Fibroblast of skin of left biceps (primary cell): ENCODE data around the gene VPS37C.

Source experiments
- DNase-seq, 2 experiments: peaks; one replicate each; pipeline ENCODE4 v3.0.0-alpha.2; 2013; ENCODE audit warnings: low read depth in 2 of 2

Gene VPS37C

GRCh38 chr11:61154528-61154927, 6.7 kb downstream of the VPS37C start:
- no peak for DNase-seq

GRCh38 chr11:61153593-61154095, 7.6 kb downstream of the VPS37C start:
- DNase-seq, result no peak

GRCh38 chr11:61152816-61153592, 8.2 kb downstream of the VPS37C start:
- DNase-seq, result peak; percentile 51 to 52

GRCh38 chr11:61151545-61152252, 9.5 kb downstream of the VPS37C start:
- no peak for DNase-seq

GRCh38 chr11:61150706-61151544, 10.3 kb downstream of the VPS37C start:
- no peak for DNase-seq

DNA sequence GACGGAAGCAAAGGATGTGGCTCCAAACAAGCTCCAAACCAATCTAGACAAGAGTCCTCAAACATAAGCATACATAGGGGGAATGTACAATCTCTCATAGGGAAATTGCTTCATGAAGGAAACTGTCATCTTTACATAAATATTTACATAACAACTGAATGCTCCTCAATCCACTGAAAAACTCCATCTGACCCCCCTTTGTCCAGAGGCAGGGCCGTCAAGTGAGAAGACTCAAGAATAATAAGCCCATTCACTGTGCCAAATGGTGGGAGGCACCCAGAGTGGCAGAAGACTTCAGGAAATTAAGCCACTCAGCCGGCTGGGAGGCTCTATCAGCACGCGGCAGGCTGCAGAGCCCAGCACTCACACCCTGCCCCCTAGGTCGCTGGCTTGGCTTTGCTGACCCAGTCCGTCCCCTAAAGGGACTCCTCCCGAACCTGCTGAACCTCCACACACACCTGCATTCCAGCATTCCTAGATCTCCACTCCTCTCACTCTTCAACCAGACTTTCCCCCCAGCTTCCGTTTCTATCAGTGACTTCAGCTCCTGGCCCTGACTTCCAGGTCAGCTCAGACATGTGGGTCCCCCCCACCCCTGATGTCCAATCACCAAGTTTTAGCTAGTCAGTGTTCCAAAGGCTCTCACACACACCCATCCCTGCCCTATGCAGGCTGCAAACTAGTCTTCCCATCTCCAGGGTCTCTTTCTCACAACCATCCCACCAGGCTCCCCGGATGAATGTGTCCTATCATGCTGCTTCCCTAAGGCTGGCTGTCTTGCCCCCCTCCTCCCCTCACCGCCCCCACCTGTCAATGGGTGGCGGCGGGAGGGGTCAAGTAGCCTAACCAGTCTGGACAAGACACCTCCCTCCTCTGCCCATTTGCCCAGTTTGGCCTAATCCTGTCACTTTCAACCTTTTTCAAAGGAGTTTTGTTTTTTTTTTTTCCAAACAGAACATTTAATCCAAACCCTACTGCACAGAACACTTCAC, 11.3 kb downstream of the VPS37C start:
- DNase-seq, result no peak

- DNase-seq, result no peak
Observed at GRCh38 chr11:61147791-61148620, 13.2 kb downstream of the VPS37C start.

DNA sequence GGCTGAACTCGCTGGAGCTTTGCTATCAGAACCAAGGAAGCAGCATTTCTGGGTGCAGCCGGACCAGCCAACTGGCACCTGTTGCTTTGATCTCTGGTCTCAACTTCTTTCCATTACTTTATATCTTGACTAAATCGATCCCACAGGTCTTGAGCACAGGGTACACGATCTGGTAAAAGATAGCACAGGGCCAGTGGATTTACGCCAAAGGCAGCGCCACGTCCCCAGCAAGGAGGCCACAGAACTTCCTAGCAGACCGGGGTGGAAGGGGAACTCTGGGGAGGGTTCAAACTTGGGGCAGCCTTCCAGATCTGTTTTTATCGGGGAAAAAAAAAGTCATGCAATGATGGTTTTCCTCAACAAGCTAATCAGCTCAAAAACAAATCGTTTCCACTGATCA, 14.0 kb downstream of the VPS37C start:
- DNase-seq, result no peak

DNA sequence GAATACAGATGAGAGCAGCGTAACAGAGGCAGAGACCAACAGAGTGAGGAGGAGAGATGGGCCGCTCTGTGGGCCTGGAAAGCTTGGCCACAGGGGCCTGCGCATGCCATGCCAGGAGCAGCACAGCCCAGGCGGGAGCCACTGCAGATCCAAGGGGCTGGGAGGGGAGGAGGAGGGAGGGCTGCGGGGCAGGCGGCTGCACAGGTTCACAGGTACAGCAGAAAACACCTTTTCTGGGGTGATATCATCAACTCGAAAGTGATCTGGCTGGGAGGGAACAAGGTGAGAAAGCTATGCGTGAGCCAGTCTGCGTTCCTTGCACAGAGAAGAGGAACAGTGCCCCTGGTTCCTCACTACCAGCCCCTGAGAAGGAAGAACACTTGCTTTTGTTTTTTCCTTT, 14.8 kb downstream of the VPS37C start:
- no peak for DNase-seq

GRCh38 chr11:61145228-61146005, 15.8 kb downstream of the VPS37C start:
- DNase-seq, result no peak

DNA sequence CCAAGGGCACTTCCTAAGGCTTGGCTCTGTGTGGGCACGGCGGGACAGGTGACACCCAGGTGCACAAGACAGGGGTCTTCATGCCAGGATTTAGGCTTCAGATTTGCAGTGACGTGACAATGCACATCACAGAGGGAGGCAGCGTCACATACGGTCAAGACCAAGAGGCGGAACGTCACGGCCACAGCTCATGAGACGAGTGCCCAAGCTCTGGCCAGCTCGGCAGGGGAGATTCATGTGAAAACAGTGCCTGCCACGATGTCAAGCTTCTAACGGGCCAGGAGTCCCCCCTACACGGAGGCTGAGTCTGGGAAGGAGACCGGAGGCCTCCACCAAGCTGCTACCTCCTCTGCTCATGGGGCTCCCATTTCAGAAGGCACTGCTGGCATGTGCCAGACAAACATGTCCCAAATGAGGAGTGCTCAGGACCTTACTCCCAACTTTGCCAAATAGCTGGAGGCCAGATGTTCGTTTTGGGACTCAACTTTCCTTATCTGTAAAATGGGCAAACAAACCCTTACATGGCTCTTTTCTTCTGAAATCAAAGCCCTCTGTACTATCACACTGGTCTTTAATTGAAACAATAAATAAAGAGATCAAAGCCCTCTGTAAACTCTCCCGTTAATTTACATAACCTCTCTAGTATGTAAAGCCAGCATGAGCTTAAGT, 16.6 kb downstream of the VPS37C start:
- no peak for DNase-seq

DNA sequence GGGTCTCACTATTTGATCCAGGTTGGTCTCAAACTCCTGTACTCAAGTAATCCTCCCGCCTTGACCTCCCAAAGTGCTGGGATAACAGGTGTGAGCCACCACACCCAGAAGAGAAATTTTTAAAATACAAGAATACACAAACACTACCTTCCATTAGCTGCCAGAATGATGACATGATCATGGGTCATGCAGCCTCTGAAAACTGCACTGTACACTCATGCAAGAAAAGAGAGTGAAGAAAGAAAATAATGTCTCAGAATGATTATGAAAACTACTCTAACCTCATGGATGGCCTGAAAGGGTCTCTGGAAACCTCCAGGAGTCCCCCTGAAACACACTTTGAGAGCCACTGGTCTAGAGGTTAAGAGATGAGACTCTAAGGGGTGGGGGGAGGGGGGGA, 18.8 kb downstream of the VPS37C start:
- no peak for DNase-seq

GRCh38 chr11:61141601-61142028, 19.6 kb downstream of the VPS37C start:
- no peak for DNase-seq

GRCh38 chr11:61140416-61140815, 20.8 kb downstream of the VPS37C start:
- DNase-seq, result no peak

- no peak for DNase-seq
Observed at GRCh38 chr11:61139387-61139786, 21.8 kb downstream of the VPS37C start.

- DNase-seq, result peak; percentile 69 to 76
Observed at GRCh38 chr11:61138935-61139334, 22.3 kb downstream of the VPS37C start.

DNA sequence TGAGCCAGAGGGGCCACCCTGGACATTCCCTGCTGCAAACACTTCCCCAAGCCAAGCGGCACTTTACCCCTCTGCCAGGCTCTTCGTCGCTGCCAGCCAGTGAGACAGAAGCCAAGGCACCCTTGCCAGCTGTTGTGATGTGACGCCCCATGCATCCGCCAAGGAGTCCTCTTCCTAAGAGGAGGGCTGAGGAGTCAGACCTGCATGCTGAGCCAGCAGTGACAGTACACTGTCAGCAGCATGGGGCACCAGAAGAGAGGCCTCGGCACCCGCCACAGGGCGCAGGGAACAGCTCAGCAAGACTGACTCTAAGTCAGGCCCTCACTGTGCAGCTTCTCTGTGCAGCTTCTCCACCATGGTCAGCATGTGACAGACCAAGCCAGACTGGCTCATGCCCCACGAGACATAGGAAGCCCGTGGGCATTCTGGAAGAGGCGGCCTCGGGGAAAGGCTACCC, 26.4 kb downstream of the VPS37C start:
- no peak for DNase-seq

- no peak for DNase-seq
Observed at GRCh38 chr11:61133956-61134662, 27.1 kb downstream of the VPS37C start.
